ENCODE data around the gene ARHGAP9. TPM values are rescaled to one million over a fixed set of nuclear protein-coding genes. Genes with fewer than 3 reads are reported as not detected.

ARHGAP9 gene
- total RNA-seq, 1 donor from 2014 or later: 28.7 TPM

- Histone ChIP-seq H3K27ac (no peak overlapping the region), H3K27me3 (no peaks in the 10 kb centered on the region), H3K9me3 (no peaks in the 10 kb centered on the region), H3K4me1 (peaks cover 2% of the 10 kb centered on the region), H3K36me3 (no peaks in the 10 kb centered on the region), H3K4me3 (no peak overlapping the region)
- no peak for DNase-seq (ENCODE audit: extremely low spot score in 2 of 2)
- TF ChIP-seq POLR2A (IDR thresholded peaks at IDR 0.05): no peak
- TF ChIP-seq POLR2AphosphoS5 (IDR thresholded peaks at IDR 0.05; ENCODE audit: insufficient read depth in 1 of 2, low read depth in 1 of 2): no peak
- TF ChIP-seq, protein P1, sequence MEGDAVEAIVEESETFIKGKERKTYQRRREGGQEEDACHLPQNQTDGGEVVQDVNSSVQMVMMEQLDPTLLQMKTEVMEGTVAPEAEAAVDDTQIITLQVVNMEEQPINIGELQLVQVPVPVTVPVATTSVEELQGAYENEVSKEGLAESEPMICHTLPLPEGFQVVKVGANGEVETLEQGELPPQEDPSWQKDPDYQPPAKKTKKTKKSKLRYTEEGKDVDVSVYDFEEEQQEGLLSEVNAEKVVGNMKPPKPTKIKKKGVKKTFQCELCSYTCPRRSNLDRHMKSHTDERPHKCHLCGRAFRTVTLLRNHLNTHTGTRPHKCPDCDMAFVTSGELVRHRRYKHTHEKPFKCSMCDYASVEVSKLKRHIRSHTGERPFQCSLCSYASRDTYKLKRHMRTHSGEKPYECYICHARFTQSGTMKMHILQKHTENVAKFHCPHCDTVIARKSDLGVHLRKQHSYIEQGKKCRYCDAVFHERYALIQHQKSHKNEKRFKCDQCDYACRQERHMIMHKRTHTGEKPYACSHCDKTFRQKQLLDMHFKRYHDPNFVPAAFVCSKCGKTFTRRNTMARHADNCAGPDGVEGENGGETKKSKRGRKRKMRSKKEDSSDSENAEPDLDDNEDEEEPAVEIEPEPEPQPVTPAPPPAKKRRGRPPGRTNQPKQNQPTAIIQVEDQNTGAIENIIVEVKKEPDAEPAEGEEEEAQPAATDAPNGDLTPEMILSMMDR (IDR thresholded peaks at IDR 0.05): no peak
- intact Hi-C loops (cut with DNase I): no loop called here
Observed at GRCh38 chr12:57467915-57468314, 11.8 kb downstream of the ARHGAP9 start.

- Histone ChIP-seq H3K27ac (no peak overlapping the region), H3K27me3 (no peaks in the 10 kb centered on the region), H3K4me3 (no peak overlapping the region), H3K4me1 (peaks cover 7% of the 10 kb centered on the region), H3K9me3 (no peaks in the 10 kb centered on the region), H3K36me3 (no peaks in the 10 kb centered on the region)
- intact Hi-C loops (cut with DNase I): no loop called here
- no peak for DNase-seq (ENCODE audit: extremely low spot score in 2 of 2)
- TF ChIP-seq POLR2A (IDR thresholded peaks at IDR 0.05): no peak
- TF ChIP-seq, protein P1 (IDR thresholded peaks at IDR 0.05): no peak
- no peak for TF ChIP-seq POLR2AphosphoS5 (IDR thresholded peaks at IDR 0.05; ENCODE audit: insufficient read depth in 1 of 2, low read depth in 1 of 2)
Observed at GRCh38 chr12:57467212-57467874, 12.3 kb downstream of the ARHGAP9 start.

GRCh38 chr12:57465747-57466505, 13.7 kb downstream of the ARHGAP9 start:
- Histone ChIP-seq H3K27ac (no peak overlapping the region), H3K36me3 (no peaks in the 10 kb centered on the region), H3K4me1 (peaks cover 20% of the 10 kb centered on the region), H3K9me3 (no peaks in the 10 kb centered on the region), H3K4me3 (no peak overlapping the region), H3K27me3 (no peaks in the 10 kb centered on the region)
- TF ChIP-seq, protein P1 (IDR thresholded peaks at IDR 0.05): no peak
- TF ChIP-seq POLR2A (IDR thresholded peaks at IDR 0.05) (no peak), POLR2AphosphoS5 (IDR thresholded peaks at IDR 0.05; ENCODE audit: insufficient read depth in 1 of 2, low read depth in 1 of 2) (no peak)
- DNase-seq (ENCODE audit: extremely low spot score in 2 of 2): no peak
- intact Hi-C loops (cut with DNase I): no loop called here

DNA sequence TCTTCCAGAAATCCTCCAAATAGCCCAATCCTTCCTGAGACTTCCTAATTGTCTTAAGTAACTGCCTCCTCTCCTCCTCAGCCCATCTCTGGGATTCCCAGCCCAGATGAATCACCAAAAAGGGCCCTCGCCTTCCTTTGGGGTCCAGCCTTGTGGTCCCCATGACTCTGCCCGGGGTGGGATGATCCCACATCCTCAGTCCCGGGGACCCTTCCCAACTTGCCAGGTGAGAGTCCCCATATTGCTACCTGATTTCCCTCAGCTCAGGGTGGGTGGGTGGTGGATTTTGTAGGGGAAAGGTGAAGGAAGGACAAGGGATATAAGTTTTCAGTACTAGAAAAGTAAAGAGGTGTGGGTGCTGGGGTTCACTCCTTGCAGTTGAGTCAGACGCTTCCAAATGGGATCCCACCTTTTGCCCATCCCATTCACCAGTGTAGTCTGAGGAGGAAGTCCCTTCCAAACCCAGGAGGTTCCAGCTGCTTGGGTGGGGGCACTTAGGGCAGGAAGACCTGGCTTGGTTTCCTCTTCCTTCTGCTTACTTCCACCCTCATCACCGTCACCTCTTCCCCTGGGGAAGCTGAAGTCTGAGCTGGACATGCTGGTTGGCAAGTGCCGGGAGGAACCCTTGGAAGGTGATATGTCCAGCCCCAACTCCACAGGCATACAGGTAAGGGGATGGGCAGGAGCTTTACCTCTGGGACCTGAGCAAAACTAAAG, 14.5 kb downstream of the ARHGAP9 start:
- H3K27ac ChIP-seq: no peak overlapping the region
- H3K4me1 ChIP-seq: peaks cover 28% of the 10 kb centered on the region
- DNase-seq (ENCODE audit: extremely low spot score in 2 of 2): no peak
- no peaks in the 10 kb centered on the region for H3K36me3 ChIP-seq
- intact Hi-C loops (cut with DNase I): no loop called here
- H3K9me3 ChIP-seq: no peaks in the 10 kb centered on the region
- TF ChIP-seq POLR2A (IDR thresholded peaks at IDR 0.05): no peak
- TF ChIP-seq, protein P1 (IDR thresholded peaks at IDR 0.05): no peak
- TF ChIP-seq POLR2AphosphoS5 (IDR thresholded peaks at IDR 0.05; ENCODE audit: insufficient read depth in 1 of 2, low read depth in 1 of 2): no peak
- H3K27me3 ChIP-seq: no peaks in the 10 kb centered on the region
- no peak overlapping the region for H3K4me3 ChIP-seq

Measured in vagina (tissue), 2 donors.